H9 (cell line): ENCODE results near the gene ZNF281. TPM values are rescaled to one million over a fixed set of nuclear protein-coding genes. Genes with fewer than 3 reads are reported as not detected.

Experiments used
- DNase-seq: peaks from one replicate; pipeline ENCODE4 v3.0.0-alpha.2; 2017
- H2AFZ ChIP-seq: one replicate; pipeline ENCODE4 v1.6.1; 2013; ENCODE audit warnings: mild to moderate bottlenecking, low read length, control low read depth, moderate library complexity
- H2AK5ac ChIP-seq: 2 replicates; pipeline ENCODE4 v1.6.1; 2013; ENCODE audit warnings: low read length, control low read depth, mixed read lengths; ENCODE audit not compliant: insufficient read length
- H2BK120ac ChIP-seq: one replicate; pipeline ENCODE4 v1.6.1; 2013; ENCODE audit warnings: low read depth, mild to moderate bottlenecking, low read length, control low read depth, inconsistent platforms; ENCODE audit not compliant: poor library complexity, severe bottlenecking
- H2BK12ac ChIP-seq: 2 replicates; pipeline ENCODE4 v1.6.1; 2013; ENCODE audit warnings: low read length, control low read depth, mixed read lengths, low read depth; ENCODE audit not compliant: insufficient read length
- H2BK15ac ChIP-seq: 2 replicates; pipeline ENCODE4 v1.6.1; 2013; ENCODE audit warnings: low read depth, low read length, control low read depth
- H2BK20ac ChIP-seq: one replicate; pipeline ENCODE4 v1.6.1; 2013; ENCODE audit warnings: low read depth, mild to moderate bottlenecking, low read length, control low read depth, inconsistent platforms; ENCODE audit not compliant: poor library complexity, severe bottlenecking
- H2BK5ac ChIP-seq: 2 replicates; pipeline ENCODE4 v1.6.1; 2013; ENCODE audit warnings: low read length, control low read depth, mixed read lengths; ENCODE audit not compliant: insufficient read length
- H3K14ac ChIP-seq: 2 replicates; pipeline ENCODE4 v1.6.1; 2013; ENCODE audit warnings: low read length, control low read depth; ENCODE audit not compliant: insufficient read depth
- H3K18ac ChIP-seq: 2 replicates; pipeline ENCODE4 v1.6.1; 2013; ENCODE audit warnings: low read depth, mild to moderate bottlenecking, mixed read lengths, low read length, control low read depth; ENCODE audit not compliant: insufficient read length
- H3K23ac ChIP-seq: 2 replicates; pipeline ENCODE4 v1.6.1; 2013; ENCODE audit warnings: low read length, control low read depth, mixed read lengths, low read depth; ENCODE audit not compliant: insufficient read length
- H3K23me2 ChIP-seq: 2 replicates; pipeline ENCODE4 v1.6.1; 2013; ENCODE audit warnings: low read depth, mild to moderate bottlenecking, mixed read lengths, low read length, control low read depth; ENCODE audit not compliant: insufficient read length, poor library complexity, severe bottlenecking
- H3K27ac ChIP-seq: 2 replicates; pipeline ENCODE4 v1.5.1; 2013; ENCODE audit warnings: low read length, control low read depth, mixed read lengths, low read depth; ENCODE audit not compliant: insufficient read length
- H3K27me3 ChIP-seq: 2 replicates; pipeline ENCODE4 v1.6.1; 2013; ENCODE audit warnings: low read length, control low read depth, inconsistent platforms; ENCODE audit not compliant: insufficient read depth
- H3K4ac ChIP-seq: 2 replicates; pipeline ENCODE4 v1.6.1; 2013; ENCODE audit warnings: low read depth, mild to moderate bottlenecking, control low read depth, inconsistent platforms, low read length, moderate library complexity
- H3K4me1 ChIP-seq: 2 replicates; pipeline ENCODE4 v1.6.1; 2013; ENCODE audit warnings: low read length, control low read depth, inconsistent platforms; ENCODE audit not compliant: insufficient read depth
- H3K4me2 ChIP-seq: 2 replicates; pipeline ENCODE4 v1.6.1; 2013; ENCODE audit warnings: low read length, control low read depth, mixed read lengths; ENCODE audit not compliant: insufficient read length, insufficient read depth
- H3K56ac ChIP-seq: 2 replicates; pipeline ENCODE4 v1.6.1; 2013; ENCODE audit warnings: low read depth, mild to moderate bottlenecking, mixed read lengths, low read length, control low read depth; ENCODE audit not compliant: insufficient read length
- H3K79me1 ChIP-seq: 2 replicates; pipeline ENCODE4 v1.6.1; 2013; ENCODE audit warnings: low read depth, mild to moderate bottlenecking, moderate library complexity, low read length, control low read depth, inconsistent platforms; ENCODE audit not compliant: insufficient read depth, poor library complexity, severe bottlenecking
- H3K79me2 ChIP-seq: 2 replicates; pipeline ENCODE4 v1.6.1; 2013; ENCODE audit warnings: low read length, control low read depth, inconsistent platforms; ENCODE audit not compliant: insufficient read depth
- H3K9ac ChIP-seq: 2 replicates; pipeline ENCODE4 v1.6.1; 2013; ENCODE audit warnings: low read length, control low read depth, mixed read lengths; ENCODE audit not compliant: insufficient read length; ENCODE audit errors: extremely low read depth
- H3K9me3 ChIP-seq: one replicate; pipeline ENCODE4 v1.6.1; 2013; ENCODE audit warnings: low read depth, low read length, inconsistent platforms; ENCODE audit not compliant: control insufficient read depth
- H3T11ph ChIP-seq: one replicate; pipeline ENCODE4 v1.6.1; 2013; ENCODE audit warnings: mild to moderate bottlenecking, low read length, control low read depth, inconsistent platforms
- H4K20me1 ChIP-seq: one replicate; pipeline ENCODE4 v1.6.1; 2013; ENCODE audit not compliant: control insufficient read depth, insufficient read length, insufficient read depth
- H4K5ac ChIP-seq: 2 replicates; pipeline ENCODE4 v1.6.1; 2013; ENCODE audit warnings: low read depth, mild to moderate bottlenecking, mixed read lengths, low read length, control low read depth; ENCODE audit not compliant: insufficient read length
- H4K8ac ChIP-seq: replicated peaks from 2 replicates; pipeline ENCODE4 v1.6.1; 2013; ENCODE audit warnings: low read length, control low read depth, mixed read lengths, low read depth; ENCODE audit not compliant: insufficient read length
- H4K91ac ChIP-seq: 2 replicates; pipeline ENCODE4 v1.6.1; 2013; ENCODE audit warnings: low read depth, mild to moderate bottlenecking, moderate library complexity, mixed read lengths, low read length, control low read depth; ENCODE audit not compliant: insufficient read length
- H3K27ac Mint-ChIP-seq, 3 experiments: 2 replicates in 2 of 3; 3 replicates in 1 of 3; pipeline ENCODE4 v1.8.0; 2020 to 2021; ENCODE audit warnings: mixed read lengths in 3 of 3, mild to moderate bottlenecking in 1 of 3, moderate library complexity in 1 of 3
- H3K27me3 Mint-ChIP-seq: 2 replicates; pipeline ENCODE4 v1.8.0; 2021; ENCODE audit warnings: low read depth, mild to moderate bottlenecking, moderate library complexity, mixed read lengths
- H3K36me3 Mint-ChIP-seq, 3 experiments: 2 replicates in 2 of 3; 3 replicates in 1 of 3; pipeline ENCODE4 v1.8.0; 2020 to 2021; ENCODE audit warnings: low read depth in 3 of 3, mixed read lengths in 3 of 3; ENCODE audit not compliant: insufficient read depth in 1 of 3
- H3K4me1 Mint-ChIP-seq, 2 experiments: 2 replicates each; pipeline ENCODE4 v1.8.0; 2020; ENCODE audit warnings: mixed read lengths in 2 of 2
- H3K4me3 Mint-ChIP-seq, 2 experiments: 2 replicates in 1 of 2; 3 replicates in 1 of 2; pipeline ENCODE4 v1.8.0; 2020 to 2021; ENCODE audit warnings: mild to moderate bottlenecking in 2 of 2, mixed read lengths in 2 of 2, moderate library complexity in 1 of 2
- H3K9me3 Mint-ChIP-seq, 2 experiments: 2 replicates in 1 of 2; 3 replicates in 1 of 2; pipeline ENCODE4 v1.8.0; 2020; ENCODE audit warnings: mild to moderate bottlenecking in 2 of 2, mixed read lengths in 2 of 2, moderate library complexity in 1 of 2
- CTCF ChIP-seq: fragments of 200-600 bp; sonication (generic); conservative IDR thresholded peaks from 3 replicates; pipeline ENCODE4 v1.8.0; 2021; ENCODE audit warnings: antibody characterized with exemption, mild to moderate bottlenecking
- WGBS: extraction: QIAGEN DNeasy Blood & Tissue Kit; methylation state at CpG from one replicate; pipeline ENCODE4 v1.1.7; 2013; ENCODE audit warnings: missing lambda C conversion rate, low lambda C conversion rate, mixed read lengths; ENCODE audit not compliant: insufficient read length; ENCODE audit errors: extremely low coverage; 5-methylcytosine and 5-hydroxymethylcytosine counted together
- total RNA-seq: library from RNA; stranded (reverse); gene quantifications from 2 replicates; pipeline ENCODE4 v1.2.1, GENCODE V29; 2021

Gene ZNF281
- total RNA-seq, 1 experiment from 2014 or later, result 75.2 TPM

- Mint-ChIP-seq H3K27me3 (no peaks in the 10 kb centered on the region), H3K36me3 (peaks cover 17 to 24% (median 20%) of the 10 kb centered on the region in 3 experiments), H3K4me1 (peaks cover 13 to 18% of the 10 kb centered on the region in 2 experiments), H3K9me3 (no peaks in the 10 kb centered on the region; a peak in 2 of 5 replicates), H3K4me3 (no peak overlapping the region), H3K27ac (no peak overlapping the region)
- Histone ChIP-seq H3K9me3 (no peaks in the 10 kb centered on the region), H3T11ph (no peak overlapping the region), H2BK20ac (no peak overlapping the region), H3K79me2 (no peaks in the 10 kb centered on the region), H3K56ac (no peak overlapping the region), H3K4ac (no peak overlapping the region), H2BK5ac (no peak overlapping the region), H3K27me3 (no peaks in the 10 kb centered on the region), H3K79me1 (no peaks in the 10 kb centered on the region), H3K4me1 (no peaks in the 10 kb centered on the region), H2AK5ac (no peak overlapping the region), H4K20me1 (no peaks in the 10 kb centered on the region), H2BK15ac (no peak overlapping the region), H2BK120ac (no peak overlapping the region), H2AFZ (no peak overlapping the region), H4K5ac (no peak overlapping the region), H4K8ac (no peak overlapping the region), H2BK12ac (no peak overlapping the region), H3K27ac (no peak overlapping the region), H4K91ac (no peak overlapping the region), H3K9ac (no peak overlapping the region), H3K18ac (no peak overlapping the region), H3K23ac (no peak overlapping the region), H3K23me2 (no peaks in the 10 kb centered on the region), H3K4me2 (no peak overlapping the region), H3K14ac (no peak overlapping the region)
- WGBS, result no CpG with 5 or more reads among the region's 3 CpGs
- TF ChIP-seq CTCF, result no peak
- no peak for DNase-seq
Observed at GRCh38 chr1:200442537-200443156, 32.8 kb upstream of the ZNF281 start.
